ENCODE results near the gene DOK5.

DOK5 gene

DNA sequence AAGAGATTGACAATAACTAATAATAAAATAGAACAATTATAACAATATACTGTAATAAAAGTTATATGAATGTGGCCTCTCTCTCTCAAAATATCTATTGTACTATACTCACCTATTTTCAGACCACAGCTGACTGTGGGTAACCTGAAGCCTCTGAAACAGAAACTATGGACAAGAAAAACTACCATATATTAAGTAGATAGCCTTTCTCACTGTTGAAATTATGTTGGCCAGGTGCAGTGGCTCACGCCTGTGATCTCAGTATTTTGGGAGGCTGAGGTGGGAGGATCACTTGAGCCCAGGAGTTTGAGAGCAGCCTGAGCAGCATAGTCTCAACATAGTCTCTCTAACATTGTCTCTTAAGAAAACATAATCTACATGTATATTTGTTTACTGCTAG is 89.9 kb downstream of the DOK5 start:
- DNase-seq: no peak

- no peak for DNase-seq
Measured at GRCh38 chr20:54566031-54566688, 90.8 kb downstream of the DOK5 start.

- no peak for DNase-seq
Measured at GRCh38 chr20:54570561-54570960, 95.2 kb downstream of the DOK5 start.

DNA sequence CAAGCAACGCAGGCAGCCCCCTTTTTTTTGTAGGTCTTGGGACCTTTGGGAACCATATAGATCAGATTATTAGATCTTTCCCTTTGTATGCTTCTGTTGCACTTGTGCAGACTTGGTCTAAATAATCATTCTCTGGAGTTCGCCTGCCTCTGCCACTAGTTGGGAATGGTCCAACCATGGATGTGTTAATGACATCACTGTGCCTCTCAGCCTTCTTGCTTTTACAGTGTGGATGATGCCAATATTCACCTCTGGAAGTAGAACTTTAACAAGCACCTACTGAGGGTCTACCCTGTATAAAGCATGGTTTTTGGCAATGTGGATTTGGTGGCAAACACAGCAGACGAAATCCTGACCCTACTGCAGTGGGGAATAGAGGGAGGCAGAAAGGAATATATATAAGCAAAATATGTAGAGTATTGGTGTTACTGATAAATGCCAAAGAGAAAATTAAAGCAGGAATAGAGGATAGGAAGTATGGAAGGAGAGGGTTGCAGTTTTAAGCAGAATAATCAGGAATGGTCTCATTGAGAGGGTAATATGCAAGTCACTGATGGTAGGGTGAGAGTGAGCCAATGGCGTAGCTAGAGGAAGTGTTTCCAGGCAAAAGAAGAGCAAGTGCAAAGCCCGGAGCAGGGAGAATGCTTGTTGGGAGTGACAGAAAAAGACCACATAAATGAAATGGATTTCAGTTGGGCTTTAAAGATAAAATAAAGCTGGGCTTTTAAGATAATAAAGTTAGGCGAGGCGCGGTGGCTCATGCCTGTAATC is 97.5 kb downstream of the DOK5 start:
- DNase-seq: no peak

DNA sequence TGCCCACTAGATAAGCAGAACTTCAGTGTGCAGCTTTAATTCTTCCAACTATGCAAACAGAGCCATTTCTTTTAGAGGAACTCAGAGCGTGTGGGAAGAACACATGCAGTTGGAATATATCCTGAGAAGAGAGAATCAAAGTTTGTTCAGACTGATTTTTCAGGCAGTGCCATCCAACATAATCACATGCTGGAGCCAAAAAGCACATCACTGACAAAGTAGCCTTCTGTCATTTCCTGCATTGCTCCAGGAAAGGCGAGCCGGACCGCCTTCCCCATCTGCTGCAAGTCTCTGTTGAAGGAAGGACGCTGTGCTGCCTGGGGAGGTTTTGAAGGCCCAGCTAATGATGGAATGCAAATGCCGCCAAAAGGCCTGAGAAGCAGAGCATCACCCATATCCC is 98.4 kb downstream of the DOK5 start:
- DNase-seq: no peak

- no peak for DNase-seq
Measured at GRCh38 chr20:54576518-54576917, 101.1 kb downstream of the DOK5 start.

- DNase-seq: no peak
Measured at GRCh38 chr20:54577637-54578036, 102.2 kb downstream of the DOK5 start.

- DNase-seq: no peak
Measured at GRCh38 chr20:54585217-54585616, 109.8 kb downstream of the DOK5 start.

DNA sequence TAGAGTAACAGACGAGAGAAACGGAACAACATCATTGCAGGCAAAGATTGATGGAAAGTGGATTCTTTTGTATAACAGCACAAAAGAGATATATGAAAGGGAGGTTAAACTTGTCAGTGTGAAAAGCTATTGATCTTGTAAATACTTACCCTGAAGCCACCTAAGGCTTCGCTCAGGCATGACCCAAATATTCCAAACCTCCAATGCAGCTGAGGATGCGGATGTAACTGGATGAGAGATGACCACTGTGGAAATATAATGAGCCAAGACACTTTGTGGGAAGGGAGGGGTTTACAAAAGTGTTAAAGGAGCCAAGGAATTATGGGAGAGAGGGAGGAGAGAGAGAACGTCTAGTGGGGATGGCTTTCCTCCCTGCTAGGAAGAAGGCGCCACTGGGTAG is 112.0 kb downstream of the DOK5 start:
- DNase-seq: no peak

GRCh38 chr20:54589402-54590030 is 114.1 kb downstream of the DOK5 start:
- no peak for DNase-seq

DNA sequence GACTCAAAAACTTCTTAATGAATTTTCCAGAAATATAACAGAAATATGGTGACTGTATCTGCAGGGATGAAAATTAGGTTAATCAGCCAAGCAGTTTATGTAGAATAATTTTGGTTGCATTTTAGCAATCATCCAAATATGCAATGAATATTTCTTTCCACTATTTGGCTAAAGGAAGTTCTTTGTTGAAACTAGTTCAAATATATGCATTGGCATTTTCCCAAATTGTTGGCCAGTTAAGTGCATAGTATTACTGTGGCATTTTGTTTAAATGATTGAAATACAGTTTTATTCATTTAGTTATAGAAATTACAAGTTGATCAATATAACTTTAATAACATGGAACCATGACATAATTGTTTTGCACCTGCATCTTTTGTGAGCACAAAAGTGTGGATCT is 115.5 kb downstream of the DOK5 start:
- no peak for DNase-seq

GRCh38 chr20:54596651-54597050 is 121.3 kb downstream of the DOK5 start:
- DNase-seq: no peak

DNA sequence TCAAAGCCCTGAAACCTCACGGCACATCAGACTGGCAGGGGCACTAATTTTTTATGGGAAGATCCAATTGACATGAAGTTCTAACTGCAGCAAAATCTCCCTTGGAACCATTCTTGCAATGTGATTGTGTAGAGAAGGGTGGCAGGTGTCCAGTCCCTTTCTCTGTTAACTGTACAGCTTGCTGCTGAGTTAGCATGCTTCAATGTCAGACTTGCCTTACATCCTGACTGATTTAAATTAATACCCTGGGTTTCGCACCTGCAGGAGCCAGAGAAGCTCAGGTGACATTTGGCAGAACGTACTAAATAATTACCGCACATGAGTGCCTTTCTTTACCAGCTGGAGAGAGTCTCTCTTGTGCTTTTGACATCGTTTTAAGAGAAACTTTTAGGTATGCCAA is 123.0 kb downstream of the DOK5 start:
- DNase-seq: no peak

GRCh38 chr20:54600634-54601033 is 125.2 kb downstream of the DOK5 start:
- no peak for DNase-seq

DNA sequence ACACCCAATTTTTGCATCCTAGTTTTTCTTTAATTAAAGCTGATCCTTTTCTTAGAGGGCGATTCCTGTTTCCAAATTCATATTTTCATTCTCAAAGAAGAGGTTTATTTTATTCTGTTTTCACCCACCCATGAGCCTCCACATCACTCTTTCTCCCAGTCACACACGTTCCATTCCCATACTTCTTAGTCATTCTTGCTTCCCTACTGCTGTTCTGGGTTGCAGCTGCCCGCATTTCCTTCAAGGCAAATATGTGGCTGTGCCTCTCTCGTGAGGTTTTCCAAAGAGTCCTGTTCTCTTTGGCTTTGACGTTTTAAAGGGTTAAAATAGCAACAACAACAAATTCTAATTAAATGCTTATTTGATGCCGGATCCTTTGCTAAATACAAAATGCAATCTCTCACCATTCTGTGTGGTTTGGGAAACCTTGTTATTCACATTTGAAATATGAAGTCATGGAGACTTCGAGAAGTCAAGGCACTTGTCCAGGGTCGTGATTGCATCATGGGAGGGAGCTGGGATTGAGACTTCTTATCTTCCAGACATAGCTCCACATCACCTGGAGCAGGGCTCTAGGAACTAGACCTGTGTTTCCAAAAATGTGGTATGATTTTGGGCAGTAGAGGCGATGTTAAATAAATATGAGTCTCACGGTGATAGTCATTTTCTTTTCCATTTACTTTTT is 126.6 kb downstream of the DOK5 start:
- no peak for DNase-seq

- no peak for DNase-seq
Measured at GRCh38 chr20:54605319-54605718, 129.9 kb downstream of the DOK5 start.

- no peak for DNase-seq
Measured at GRCh38 chr20:54606380-54606779, 131.0 kb downstream of the DOK5 start.

DNA sequence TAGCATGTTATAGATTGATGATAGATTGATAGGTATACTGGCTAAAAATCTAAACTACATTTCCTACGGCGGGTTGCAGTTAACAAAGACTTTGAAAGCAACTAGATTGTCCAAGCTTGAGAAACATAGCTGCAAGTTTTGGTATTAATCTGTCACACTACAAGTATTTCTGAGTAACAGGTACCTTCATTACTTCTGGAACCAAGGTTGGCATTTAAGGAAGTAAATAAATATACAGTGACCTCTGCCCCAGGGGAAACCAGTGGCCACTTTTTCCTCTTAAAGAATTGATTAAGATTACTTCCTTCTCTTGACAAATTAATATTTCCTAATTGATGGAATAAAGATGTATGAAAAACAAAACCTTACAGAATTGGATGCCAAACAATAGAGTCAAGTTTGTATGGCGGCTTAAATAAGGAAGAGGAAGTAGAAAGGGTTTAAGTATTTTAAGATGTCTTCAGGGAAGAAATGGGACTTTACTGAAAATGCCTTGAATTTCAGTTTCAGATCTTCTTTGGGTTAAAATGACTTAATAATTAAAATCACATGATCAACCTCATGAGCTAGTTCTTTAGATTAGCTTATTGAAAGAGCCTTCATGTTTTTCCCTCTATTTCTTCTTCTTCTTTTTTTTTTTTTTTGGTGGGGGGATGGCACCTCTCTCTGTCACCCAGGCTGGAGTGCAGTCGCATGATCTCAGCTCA is 132.8 kb downstream of the DOK5 start:
- no peak for DNase-seq

- DNase-seq: no peak
Measured at GRCh38 chr20:54608943-54609342, 133.6 kb downstream of the DOK5 start.

DNA sequence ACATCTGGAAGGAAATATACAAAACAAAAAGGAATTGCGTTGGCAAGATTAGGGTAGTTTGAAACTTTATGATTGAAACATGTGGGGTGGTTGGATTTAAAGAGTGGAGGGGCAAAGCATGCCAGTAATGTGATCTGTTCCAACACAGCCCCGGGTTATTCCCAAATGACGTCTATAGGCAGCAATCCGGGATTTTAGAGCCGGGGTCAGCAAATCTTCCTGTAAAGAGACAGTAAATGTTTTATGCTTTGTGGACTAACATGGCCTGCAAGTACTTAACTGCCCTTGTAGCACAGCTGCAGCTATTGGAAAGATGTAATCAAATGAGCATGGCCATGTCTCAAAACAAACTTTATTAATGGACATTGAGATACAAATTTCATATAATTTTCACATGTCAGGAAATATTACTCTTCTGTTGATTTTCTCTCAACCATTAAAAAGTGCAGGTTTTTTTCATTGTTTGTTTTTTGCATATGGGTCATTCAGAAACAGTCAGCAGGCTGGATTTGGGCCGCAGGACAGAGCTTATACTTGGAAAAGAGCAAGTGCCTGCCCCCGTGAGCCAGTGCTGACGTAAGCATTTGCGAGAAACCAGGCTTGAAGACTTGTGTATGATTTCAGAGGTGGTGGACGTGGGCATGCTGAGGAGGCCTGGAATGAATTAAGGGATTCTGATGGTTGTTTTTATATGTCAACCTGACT is 136.5 kb downstream of the DOK5 start:
- DNase-seq: no peak

- no peak for DNase-seq
Measured at GRCh38 chr20:54618412-54618811, 143.0 kb downstream of the DOK5 start.

- DNase-seq: no peak
Measured at GRCh38 chr20:54619181-54619580, 143.8 kb downstream of the DOK5 start.
